ENCODE measurements around the gene IFT88.
A peak's percentile ranks its signal among the peaks of the same experiment; 100 is the strongest.

The IFT88 gene

DNA sequence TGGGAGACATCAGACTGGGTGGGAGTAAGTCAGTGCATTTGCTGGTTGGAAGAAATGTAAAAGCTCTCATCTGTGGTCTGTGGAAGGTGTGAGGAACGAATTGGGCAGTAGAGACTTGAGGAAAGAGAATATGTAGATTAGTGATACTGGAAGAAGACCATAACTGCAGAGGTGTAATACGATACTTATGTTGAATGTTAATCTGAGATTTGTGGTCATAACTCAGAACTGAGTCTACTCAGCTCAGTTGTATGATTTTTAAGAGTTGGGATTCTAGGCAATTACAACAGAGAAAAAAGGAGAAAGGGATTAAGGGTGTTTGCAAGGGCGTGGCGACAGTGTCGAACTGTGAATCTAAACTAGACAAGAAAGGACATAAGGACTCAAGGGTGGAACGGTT is 133.3 kb downstream of the IFT88 start:
- no peak overlapping the region for H3K4me3 ChIP-seq (ENCODE audit: low read depth, low read length)
- no peak for DNase-seq (ENCODE audit: low read depth)
- TF ChIP-seq CTCF (IDR thresholded peaks at IDR 0.05; ENCODE audit: low read depth, low read length, missing control alignments), result no peak

- DNase-seq (ENCODE audit: low read depth), result no peak
- no peak overlapping the region for H3K4me3 ChIP-seq (ENCODE audit: low read depth, low read length)
- TF ChIP-seq CTCF (IDR thresholded peaks at IDR 0.05; ENCODE audit: low read depth, low read length, missing control alignments), result no peak
Observed at GRCh38 chr13:20701461-20701860, 134.5 kb downstream of the IFT88 start.

DNA sequence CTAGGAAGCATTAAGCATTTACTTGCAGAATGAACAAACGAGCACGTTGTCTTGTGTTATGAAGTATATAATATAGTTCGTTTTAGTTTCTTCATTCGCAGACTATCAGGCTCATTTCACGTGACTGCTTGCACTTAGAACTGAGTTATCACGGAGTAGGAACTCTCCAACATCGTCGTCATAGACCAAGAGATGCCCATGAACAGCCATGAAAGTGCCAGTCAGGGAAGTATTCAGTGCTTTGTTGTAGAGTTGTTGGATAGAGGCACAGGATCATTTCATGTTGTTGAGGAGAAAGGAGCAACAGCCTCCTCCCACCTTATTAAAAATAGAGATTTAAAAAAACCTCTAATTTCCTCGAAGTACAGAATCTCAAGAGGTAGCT is 135.6 kb downstream of the IFT88 start:
- no peak for DNase-seq (ENCODE audit: low read depth)
- TF ChIP-seq CTCF (IDR thresholded peaks at IDR 0.05; ENCODE audit: low read depth, low read length, missing control alignments), result no peak
- peak overlapping the region; percentile 84 for H3K4me3 ChIP-seq (ENCODE audit: low read depth, low read length)

DNA sequence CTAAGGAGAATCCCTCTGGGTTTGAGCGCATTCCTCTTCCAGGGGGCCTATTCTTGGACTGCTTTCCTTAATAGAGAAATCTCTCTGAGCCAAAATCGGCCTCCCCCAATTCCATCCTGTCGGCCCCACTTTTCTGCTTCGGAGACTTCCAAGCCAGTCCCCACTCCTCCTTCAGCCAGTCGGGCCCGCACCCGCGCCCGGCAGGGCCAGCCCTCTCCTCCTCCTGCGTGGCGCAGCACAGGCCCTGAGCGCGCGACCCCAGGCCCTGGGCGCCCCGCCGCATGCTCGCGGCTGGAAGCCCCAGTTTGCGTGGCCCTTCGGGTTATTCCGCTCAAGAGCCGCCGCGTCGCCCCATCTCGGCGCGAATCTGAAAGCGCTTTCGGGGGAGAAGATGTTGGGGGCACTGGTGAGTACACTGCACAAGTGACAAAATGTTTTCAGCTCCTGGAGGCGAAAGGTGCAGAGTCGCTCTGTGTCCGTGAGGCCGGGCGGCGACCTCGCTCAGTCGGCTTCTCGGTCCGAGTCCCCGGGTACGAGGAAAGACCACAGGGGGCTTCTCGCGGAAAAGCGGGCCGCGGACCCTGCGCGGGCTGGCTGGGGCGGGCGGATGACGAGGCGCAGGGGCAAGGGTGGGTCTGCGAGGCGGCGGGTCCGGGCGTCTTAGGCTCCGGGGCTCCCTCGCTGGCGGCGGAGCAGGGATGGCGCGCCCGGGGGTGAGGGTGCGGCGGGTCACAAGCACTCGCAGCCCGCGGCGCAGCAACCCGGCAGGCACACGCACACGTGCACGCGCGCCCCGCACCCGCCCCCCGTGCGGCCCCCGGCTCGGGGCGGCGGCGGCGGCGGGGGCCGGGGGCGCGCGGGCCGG is 136.2 kb downstream of the IFT88 start, which contains the start of gene IL17D:
Gene IL17D, plus strand, starts transcription at position 785 of the 865 bp plus-strand sequence. CDS start 303 bp downstream, outside the sequence.
- no peak for DNase-seq (ENCODE audit: low read depth)
- TF ChIP-seq CTCF (IDR thresholded peaks at IDR 0.05; ENCODE audit: low read depth, low read length, missing control alignments), result no peak
- peak within 1 kb of the TSS; percentile 84 for H3K4me3 ChIP-seq (ENCODE audit: low read depth, low read length)

DNA sequence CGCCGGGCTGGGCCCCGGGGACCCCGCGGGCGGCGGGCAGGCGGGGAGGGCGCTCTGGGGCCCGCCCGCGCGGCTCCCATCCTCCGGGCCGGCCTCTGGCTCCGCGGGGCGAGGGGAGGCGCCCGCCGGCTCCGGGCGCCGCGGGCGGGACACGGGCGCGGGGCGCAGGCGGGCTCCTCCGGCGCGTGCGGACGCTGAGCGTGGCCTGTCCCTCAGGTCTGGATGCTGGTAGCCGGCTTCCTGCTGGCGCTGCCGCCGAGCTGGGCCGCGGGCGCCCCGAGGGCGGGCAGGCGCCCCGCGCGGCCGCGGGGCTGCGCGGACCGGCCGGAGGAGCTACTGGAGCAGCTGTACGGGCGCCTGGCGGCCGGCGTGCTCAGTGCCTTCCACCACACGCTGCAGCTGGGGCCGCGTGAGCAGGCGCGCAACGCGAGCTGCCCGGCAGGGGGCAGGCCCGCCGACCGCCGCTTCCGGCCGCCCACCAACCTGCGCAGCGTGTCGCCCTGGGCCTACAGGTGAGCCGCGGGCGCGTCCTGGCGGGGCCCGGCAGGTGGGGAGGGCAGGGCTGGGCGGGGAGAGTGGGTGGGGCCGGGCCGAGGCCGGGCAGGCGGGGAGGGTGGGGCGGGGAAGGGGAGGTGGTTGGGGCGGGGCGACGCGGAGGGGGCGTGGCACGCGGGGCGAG is 137.0 kb downstream of the IFT88 start:
- DNase-seq (ENCODE audit: low read depth), result peak; percentile 38
- TF ChIP-seq CTCF (IDR thresholded peaks at IDR 0.05; ENCODE audit: low read depth, low read length, missing control alignments), result peak; percentile 58
- H3K4me3 ChIP-seq (ENCODE audit: low read depth, low read length), result peak overlapping the region; percentile 52; the same call in 1 of the 2 replicates

DNA sequence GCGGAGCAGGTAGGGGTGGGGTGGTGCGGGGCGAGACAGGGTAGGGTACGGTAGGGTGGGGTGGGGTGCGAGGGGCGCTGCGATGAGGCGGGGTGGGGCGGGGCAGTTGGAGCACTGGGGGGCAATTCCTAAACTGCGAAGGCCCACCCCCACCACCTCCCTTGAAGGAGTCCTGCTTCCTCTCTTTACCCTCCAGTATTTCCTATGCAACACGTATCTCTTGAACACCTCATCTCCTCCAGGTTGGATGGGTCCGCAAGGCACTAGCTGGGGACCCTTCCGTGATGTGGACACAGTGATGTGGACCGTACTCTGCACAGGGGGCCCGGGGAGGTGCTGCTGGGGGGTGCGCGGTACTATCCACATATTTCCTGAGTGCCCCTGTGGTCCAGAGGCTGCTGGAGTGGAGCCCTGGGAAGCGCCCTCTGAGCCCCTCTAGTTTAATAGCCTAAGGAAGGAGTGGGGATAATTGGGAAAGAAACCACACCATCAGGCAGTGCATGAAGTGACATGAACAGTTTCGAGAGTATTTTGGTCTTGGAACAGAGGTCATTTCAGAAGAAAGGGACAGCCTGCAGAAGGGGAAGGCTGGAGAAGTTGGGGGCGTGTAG is 137.6 kb downstream of the IFT88 start:
- no peak overlapping the region for H3K4me3 ChIP-seq (ENCODE audit: low read depth, low read length)
- DNase-seq (ENCODE audit: low read depth), result no peak
- TF ChIP-seq CTCF (IDR thresholded peaks at IDR 0.05; ENCODE audit: low read depth, low read length, missing control alignments), result no peak
